BLaER1 treated with 17β-estradiol and CSF1 and Interleukin-3, amounts not matched to agents 10 nM and 100 nM (cell line): ENCODE results near the gene AP3B1.

Experiments used
- H3K27ac ChIP-seq, 11 experiments: shearing (Covaris generic); formaldehyde crosslinking; 2 replicates each; pipeline ENCODE4 v1.8.1; 2022
- H3K27me3 ChIP-seq, 11 experiments: shearing (Covaris generic); formaldehyde crosslinking; 2 replicates each; pipeline ENCODE4 v1.8.1; 2022
- H3K36me3 ChIP-seq, 11 experiments: shearing (Covaris generic); formaldehyde crosslinking; 2 replicates each; pipeline ENCODE4 v1.8.1; 2022
- H3K4me1 ChIP-seq, 10 experiments: shearing (Covaris generic); formaldehyde crosslinking; 2 replicates each; pipeline ENCODE4 v1.8.1; 2022
- H3K4me2 ChIP-seq, 11 experiments: shearing (Covaris generic); formaldehyde crosslinking; 2 replicates each; pipeline ENCODE4 v1.8.1; 2022
- H3K4me3 ChIP-seq, 10 experiments: shearing (Covaris generic); formaldehyde crosslinking; 2 replicates each; pipeline ENCODE4 v1.8.1; 2022
- H3K9ac ChIP-seq, 11 experiments: shearing (Covaris generic); formaldehyde crosslinking; 2 replicates each; pipeline ENCODE4 v1.8.1; 2022
- H3K9me3 ChIP-seq, 11 experiments: shearing (Covaris generic); formaldehyde crosslinking; replicated peaks in 1 of 11; 2 replicates each; pipeline ENCODE4 v1.8.1; 2022
- H4K20me1 ChIP-seq, 11 experiments: shearing (Covaris generic); formaldehyde crosslinking; 2 replicates each; pipeline ENCODE4 v1.8.1; 2022
- Cebpa-rat ChIP-seq, 11 experiments: shearing (Covaris generic); IDR thresholded peaks; 2 replicates each; pipeline ENCODE4 v1.8.1; 2022

AP3B1 gene

GRCh38 chr5:78109891-78110324 lies 184.6 kb downstream of the AP3B1 start:
- no peak overlapping the region for H3K9ac ChIP-seq
- TF ChIP-seq Cebpa-rat (IDR thresholded peaks at IDR 0.05): no peak
- H3K4me2 ChIP-seq: 0 out of 22 replicates have a peak overlapping the region, but pooled peaks of 1 of the 11 experiments have one; percentile 4
- H3K4me3 ChIP-seq: no peak overlapping the region
- peaks cover 0 to 15% (median 9%) of the 10 kb centered on the region in 10 experiments; a peak in 11 of 20 replicates for H3K4me1 ChIP-seq
- H4K20me1 ChIP-seq: peaks cover 0 to 11% (median 0%) of the 10 kb centered on the region in 11 experiments; a peak in 3 of 22 replicates
- no peak overlapping the region for H3K27ac ChIP-seq
- H3K36me3 ChIP-seq: peaks cover 48 to 87% (median 64%) of the 10 kb centered on the region in 11 experiments
- H3K9me3 ChIP-seq: no peaks in the 10 kb centered on the region
- H3K27me3 ChIP-seq: no peaks in the 10 kb centered on the region

GRCh38 chr5:78108564-78108963 lies 185.9 kb downstream of the AP3B1 start:
- no peak overlapping the region for H3K27ac ChIP-seq

GRCh38 chr5:78103232-78103918 lies 191.1 kb downstream of the AP3B1 start:
- no peak overlapping the region for H3K4me3 ChIP-seq
- H3K9ac ChIP-seq: no peak overlapping the region
- H3K27me3 ChIP-seq: no peaks in the 10 kb centered on the region
- peaks cover 3 to 19% (median 13%) of the 10 kb centered on the region in 11 experiments; a peak in 17 of 22 replicates for H3K9me3 ChIP-seq
- peaks cover 40 to 75% (median 49%) of the 10 kb centered on the region in 11 experiments for H3K36me3 ChIP-seq
- no peak overlapping the region for H3K27ac ChIP-seq
- peaks cover 0 to 1% (median 0%) of the 10 kb centered on the region in 10 experiments; a peak in 1 of 20 replicates for H3K4me1 ChIP-seq
- no peak for TF ChIP-seq Cebpa-rat (IDR thresholded peaks at IDR 0.05)
- no peaks in the 10 kb centered on the region for H4K20me1 ChIP-seq
- no peak overlapping the region for H3K4me2 ChIP-seq

More at GRCh38 chr5:78108564-78108963, 185.9 kb downstream of the AP3B1 start:
- H3K9ac ChIP-seq: no peak overlapping the region
- no peak overlapping the region for H3K4me3 ChIP-seq
- H3K4me2 ChIP-seq: no peak overlapping the region
- H3K4me1 ChIP-seq: peaks cover 0 to 15% (median 7%) of the 10 kb centered on the region in 10 experiments; a peak in 11 of 20 replicates
- no peaks in the 10 kb centered on the region for H3K9me3 ChIP-seq
- no peak for TF ChIP-seq Cebpa-rat (IDR thresholded peaks at IDR 0.05)
- peaks cover 0 to 4% (median 0%) of the 10 kb centered on the region in 11 experiments; a peak in 3 of 22 replicates for H4K20me1 ChIP-seq
- H3K27me3 ChIP-seq: no peaks in the 10 kb centered on the region
- peaks cover 35 to 75% (median 51%) of the 10 kb centered on the region in 11 experiments for H3K36me3 ChIP-seq

- H3K4me2 ChIP-seq: no peak overlapping the region
- H3K9ac ChIP-seq: no peak overlapping the region
- H3K9me3 ChIP-seq: peaks cover 3 to 20% (median 13%) of the 10 kb centered on the region in 11 experiments; a peak in 17 of 22 replicates
- no peak overlapping the region for H3K4me3 ChIP-seq
- TF ChIP-seq Cebpa-rat (IDR thresholded peaks at IDR 0.05): no peak
- no peaks in the 10 kb centered on the region for H4K20me1 ChIP-seq
- H3K27ac ChIP-seq: no peak overlapping the region
- no peaks in the 10 kb centered on the region for H3K27me3 ChIP-seq
- no peaks in the 10 kb centered on the region for H3K4me1 ChIP-seq
- peaks cover 37 to 71% (median 46%) of the 10 kb centered on the region in 11 experiments for H3K36me3 ChIP-seq
Measured at GRCh38 chr5:78102500-78102899, 192.0 kb downstream of the AP3B1 start.

- H3K9me3 ChIP-seq: peaks cover 7 to 34% (median 24%) of the 10 kb centered on the region in 11 experiments; a peak in 19 of 22 replicates
- H4K20me1 ChIP-seq: no peaks in the 10 kb centered on the region
- no peaks in the 10 kb centered on the region for H3K4me1 ChIP-seq
- H3K27me3 ChIP-seq: no peaks in the 10 kb centered on the region
- no peak overlapping the region for H3K9ac ChIP-seq
- no peak overlapping the region for H3K4me3 ChIP-seq
- H3K4me2 ChIP-seq: no peak overlapping the region
- H3K27ac ChIP-seq: no peak overlapping the region
- TF ChIP-seq Cebpa-rat (IDR thresholded peaks at IDR 0.05): no peak
- peaks cover 41 to 83% (median 59%) of the 10 kb centered on the region in 11 experiments for H3K36me3 ChIP-seq
Measured at GRCh38 chr5:78095125-78095524, 199.4 kb downstream of the AP3B1 start.

- Histone ChIP-seq H3K4me2 (no peak overlapping the region), H3K27ac (no peak overlapping the region), H3K9me3 (peaks cover 0 to under 1% (median 0%) of the 10 kb centered on the region in 11 experiments; a peak in 3 of 22 replicates), H3K27me3 (no peaks in the 10 kb centered on the region), H3K9ac (no peak overlapping the region), H4K20me1 (no peaks in the 10 kb centered on the region), H3K4me1 (no peaks in the 10 kb centered on the region), H3K36me3 (peaks cover 43 to 97% (median 67%) of the 10 kb centered on the region in 11 experiments), H3K4me3 (no peak overlapping the region)
- TF ChIP-seq Cebpa-rat (IDR thresholded peaks at IDR 0.05): no peak
Measured at GRCh38 chr5:78090002-78090401, 204.5 kb downstream of the AP3B1 start.

- Histone ChIP-seq H3K9ac (no peak overlapping the region), H3K36me3 (peaks cover 7 to 45% (median 16%) of the 10 kb centered on the region in 11 experiments; a peak in 17 of 22 replicates), H3K4me1 (no peaks in the 10 kb centered on the region), H3K27me3 (no peaks in the 10 kb centered on the region), H3K27ac (no peak overlapping the region), H4K20me1 (no peaks in the 10 kb centered on the region), H3K4me3 (no peak overlapping the region), H3K9me3 (peaks cover 0 to 14% (median 6%) of the 10 kb centered on the region in 11 experiments; a peak in 12 of 22 replicates), H3K4me2 (no peak overlapping the region)
- no peak for TF ChIP-seq Cebpa-rat (IDR thresholded peaks at IDR 0.05)
Measured at GRCh38 chr5:78078858-78079257, 215.6 kb downstream of the AP3B1 start.

GRCh38 chr5:78077369-78078068 lies 217.0 kb downstream of the AP3B1 start:
- Histone ChIP-seq H3K9me3 (peaks cover 0 to 9% (median 5%) of the 10 kb centered on the region in 11 experiments; a peak in 10 of 22 replicates), H3K27me3 (no peaks in the 10 kb centered on the region), H3K36me3 (peaks cover 4 to 42% (median 8%) of the 10 kb centered on the region in 11 experiments; a peak in 13 of 22 replicates), H3K9ac (no peak overlapping the region), H3K27ac (no peak overlapping the region), H3K4me2 (no peak overlapping the region), H3K4me1 (no peaks in the 10 kb centered on the region), H3K4me3 (no peak overlapping the region), H4K20me1 (no peaks in the 10 kb centered on the region)
- no peak for TF ChIP-seq Cebpa-rat (IDR thresholded peaks at IDR 0.05)

- Histone ChIP-seq H3K27me3 (no peaks in the 10 kb centered on the region), H3K27ac (no peak overlapping the region), H3K4me2 (no peak overlapping the region), H3K9ac (no peak overlapping the region), H3K4me3 (no peak overlapping the region), H4K20me1 (no peaks in the 10 kb centered on the region), H3K4me1 (no peaks in the 10 kb centered on the region), H3K36me3 (peaks cover 0 to 39% (median under 1%) of the 10 kb centered on the region in 11 experiments; a peak in 12 of 22 replicates), H3K9me3 (peaks cover under 1 to 9% (median 4%) of the 10 kb centered on the region in 11 experiments; a peak in 17 of 22 replicates)
- TF ChIP-seq Cebpa-rat (IDR thresholded peaks at IDR 0.05): no peak
Measured at GRCh38 chr5:78076351-78076750, 218.1 kb downstream of the AP3B1 start.
